ENCODE results near the gene RXFP1.

Gene RXFP1

GRCh38 chr4:158678767-158679166, 157.1 kb downstream of the RXFP1 start:
- no peak overlapping the region for H3K27ac ChIP-seq (ENCODE audit: low read length)
- no peak overlapping the region for H3K4me3 ChIP-seq (ENCODE audit: low read length)
- no peak overlapping the region for H3K9ac ChIP-seq (ENCODE audit: low read depth, low read length)
- no peaks in the 10 kb centered on the region for H3K9me3 ChIP-seq (ENCODE audit: insufficient read depth, low read depth, low read length)
- H3K4me1 ChIP-seq (ENCODE audit: insufficient read depth, low read length): no peaks in the 10 kb centered on the region
- no peaks in the 10 kb centered on the region for H3K27me3 ChIP-seq (ENCODE audit: insufficient read depth, low read length)
- no peaks in the 10 kb centered on the region for H3K36me3 ChIP-seq (ENCODE audit: insufficient read depth, low read depth, low read length)

GRCh38 chr4:158681629-158682028, 159.9 kb downstream of the RXFP1 start:
- H3K27me3 ChIP-seq (ENCODE audit: insufficient read depth, low read length): no peaks in the 10 kb centered on the region
- no peak overlapping the region for H3K9ac ChIP-seq (ENCODE audit: low read depth, low read length)
- no peaks in the 10 kb centered on the region for H3K36me3 ChIP-seq (ENCODE audit: insufficient read depth, low read depth, low read length)
- H3K9me3 ChIP-seq (ENCODE audit: insufficient read depth, low read depth, low read length): no peaks in the 10 kb centered on the region
- no peak overlapping the region for H3K4me3 ChIP-seq (ENCODE audit: low read length)
- no peaks in the 10 kb centered on the region for H3K4me1 ChIP-seq (ENCODE audit: insufficient read depth, low read length)
- no peak overlapping the region for H3K27ac ChIP-seq (ENCODE audit: low read length)

- no peak overlapping the region for H3K9ac ChIP-seq (ENCODE audit: low read depth, low read length)
- H3K36me3 ChIP-seq (ENCODE audit: insufficient read depth, low read depth, low read length): no peaks in the 10 kb centered on the region
- H3K27ac ChIP-seq (ENCODE audit: low read length): no peak overlapping the region
- H3K4me3 ChIP-seq (ENCODE audit: low read length): no peak overlapping the region
- H3K9me3 ChIP-seq (ENCODE audit: insufficient read depth, low read depth, low read length): no peaks in the 10 kb centered on the region
- H3K4me1 ChIP-seq (ENCODE audit: insufficient read depth, low read length): no peaks in the 10 kb centered on the region
- H3K27me3 ChIP-seq (ENCODE audit: insufficient read depth, low read length): no peaks in the 10 kb centered on the region
These were observed 160.4 kb downstream of the RXFP1 start for GRCh38 chr4:158682066-158682465.

GRCh38 chr4:158688813-158689212, 167.1 kb downstream of the RXFP1 start:
- Histone ChIP-seq H3K27me3 (ENCODE audit: insufficient read depth, low read length) (no peaks in the 10 kb centered on the region), H3K36me3 (ENCODE audit: insufficient read depth, low read depth, low read length) (no peaks in the 10 kb centered on the region), H3K27ac (ENCODE audit: low read length) (no peak overlapping the region), H3K4me3 (ENCODE audit: low read length) (no peak overlapping the region), H3K9ac (ENCODE audit: low read depth, low read length) (no peak overlapping the region), H3K9me3 (ENCODE audit: insufficient read depth, low read depth, low read length) (no peaks in the 10 kb centered on the region), H3K4me1 (ENCODE audit: insufficient read depth, low read length) (0 out of 2 replicates have a peak, but pooled peaks cover 2% of the 10 kb centered on the region)
